ENCODE data around the gene SLC35F5. TPM values are rescaled to one million over a fixed set of nuclear protein-coding genes. Genes with fewer than 3 reads are reported as not detected.

Gene SLC35F5
- total RNA-seq = 43.6 and 47.8 TPM in 2 replicates

GRCh38 chr2:113756355-113757137, at the start of gene SLC35F5:
Gene SLC35F5 (minus strand): TSS chr2:113756642. CDS start chr2:113756409, 233 bp downstream.

Other genes with a start within 250 kb of the SLC35F5 start
- 6.3 and 13.3 TPM in 2 replicates for gene RABL2A, start 129.4 kb downstream of the SLC35F5 start, total RNA-seq
- 81.5 and 81.8 TPM in 2 replicates for gene ACTR3, start 133.4 kb upstream of the SLC35F5 start, total RNA-seq